A549 (cell line): ENCODE measurements around the gene RCVRN. TPM values are rescaled to one million over a fixed set of nuclear protein-coding genes. Genes with fewer than 3 reads are reported as not detected.
A peak's percentile ranks its signal among the peaks of the same experiment; 100 is the strongest.

ENCODE experiments used
- ATAC-seq, 2 experiments: fragments of 200-7000 bp in 1 of 2; fragments of >200 bp in 1 of 2; cut with Nextera tagmentation in 1 of 2; cut with Tn5 transposase in 1 of 2; 3 replicates each; pipeline versions ENCODE4 v1.8.0 to v1.9.1; 2018 to 2020; ENCODE audit warnings: mild to moderate bottlenecking in 1 of 2, moderate library complexity in 1 of 2
- CTCF ChIA-PET: fragments of 300-600 bp; sonication (Branson Sonifier 250); formaldehyde crosslinking; extraction: SDS; loops from one replicate; lab custom pipeline; 2021; ENCODE audit warnings: antibody characterized with exemption, inconsistent platforms; lab: Yijun Ruan, JAX
- POLR2A ChIA-PET: fragments of 350-600 bp; formaldehyde crosslinking; extraction: SDS; loops from one replicate; lab custom pipeline; 2021; ENCODE audit warnings: antibody characterized with exemption, inconsistent platforms; lab: Yijun Ruan, JAX
- DNase-seq, 2 experiments: peaks; one replicate each; pipeline versions ENCODE4 v3.0.0 to v3.0.0-alpha.2; 2011 to 2016; ENCODE audit warnings: low read depth in 1 of 2, low spot score in 1 of 2
- FAIRE-seq: peaks from 2 replicates; lab custom pipeline; 2011; peaks lifted over from hg19 to GRCh38; lab: Jason Lieb, UNC
- H3K27ac ChIP-seq, 2 experiments: fragments of >200 bp; sonication (Bioruptor Twin); formaldehyde crosslinking; 3 replicates each; pipeline ENCODE4 v1.5.1; 2016 to 2017
- H3K4me1 ChIP-seq: fragments of >200 bp; sonication (Bioruptor Twin); formaldehyde crosslinking; 3 replicates; pipeline ENCODE4 v1.6.1; 2016
- H3K4me2 ChIP-seq: fragments of >200 bp; sonication (Bioruptor Twin); formaldehyde crosslinking; 3 replicates; pipeline ENCODE4 v1.6.1; 2016
- H3K4me3 ChIP-seq: fragments of >200 bp; sonication (Bioruptor Twin); formaldehyde crosslinking; 3 replicates; pipeline ENCODE4 v1.5.1; 2016
- H3K9me3 ChIP-seq: fragments of >200 bp; sonication (Bioruptor Twin); formaldehyde crosslinking; 3 replicates; pipeline ENCODE4 v1.6.1; 2016
- ATOH8 ChIP-seq: fragments of 250-450 bp; sonication (Bioruptor Pico); IDR thresholded peaks from 2 replicates; pipeline ENCODE4 v1.5.0; 2020; ENCODE audit warnings: low read depth, mild to moderate bottlenecking, moderate library complexity
- CBX2 ChIP-seq: fragments of 200-600 bp; sonication (generic); IDR thresholded peaks from 2 replicates; pipeline ENCODE4 v1.6.1; 2016; ENCODE audit warnings: low read depth, mild to moderate bottlenecking, borderline replicate concordance
- CBX8 ChIP-seq: fragments of 200-600 bp; sonication (generic); IDR thresholded peaks from 2 replicates; pipeline ENCODE4 v1.6.1; 2016
- CEBPB ChIP-seq, 2 experiments: fragments of >200 bp in 1 of 2; sonication (Bioruptor Twin) in 1 of 2; formaldehyde crosslinking in 1 of 2; IDR thresholded peaks; 2 replicates each; pipeline ENCODE4 v1.6.1; 2012 to 2016
- EHMT2 ChIP-seq: fragments of 200-600 bp; sonication (generic); IDR thresholded peaks from 2 replicates; pipeline ENCODE4 v1.6.1; 2016; ENCODE audit warnings: antibody characterized with exemption, low read depth, mild to moderate bottlenecking, moderate library complexity
- FOSL2 ChIP-seq, 2 experiments: fragments of 450-650 bp in 1 of 2; fragments of >200 bp in 1 of 2; sonication (Bioruptor Twin) in 1 of 2; formaldehyde crosslinking; IDR thresholded peaks; 2 replicates each; pipeline versions ENCODE4 v1.5.0 to v1.6.1; 2016 to 2020; ENCODE audit warnings: mild to moderate bottlenecking in 1 of 2, moderate library complexity in 1 of 2
- HDAC2 ChIP-seq: fragments of 200-600 bp; sonication (generic); IDR thresholded peaks from 2 replicates; pipeline ENCODE4 v1.6.1; 2016
- HES2 ChIP-seq: fragments of >200 bp; sonication (Bioruptor Twin); formaldehyde crosslinking; IDR thresholded peaks from 2 replicates; pipeline ENCODE4 v1.6.1; 2016
- HEYL ChIP-seq: fragments of 250-450 bp; sonication (Bioruptor Pico); IDR thresholded peaks from 2 replicates; pipeline ENCODE4 v1.8.0; 2021; ENCODE audit warnings: mild to moderate bottlenecking, moderate library complexity
- HOXB13 ChIP-seq: fragments of 250-450 bp; sonication (Bioruptor Pico); IDR thresholded peaks from 2 replicates; pipeline ENCODE4 v1.5.0; 2020; ENCODE audit warnings: low read depth, mild to moderate bottlenecking, moderate library complexity
- HOXB5 ChIP-seq: fragments of 250-450 bp; sonication (Bioruptor Pico); IDR thresholded peaks from 2 replicates; pipeline ENCODE4 v1.5.0; 2020; ENCODE audit warnings: mild to moderate bottlenecking, moderate library complexity
- JUNB ChIP-seq: fragments of >200 bp; sonication (Bioruptor Twin); formaldehyde crosslinking; IDR thresholded peaks from 2 replicates; pipeline ENCODE4 v1.6.1; 2016
- MAFK ChIP-seq: fragments of 450-650 bp; IDR thresholded peaks from 2 replicates; pipeline ENCODE4 v1.6.1; 2014; ENCODE audit not compliant: partially characterized antibody
- MAX ChIP-seq: IDR thresholded peaks from 2 replicates; pipeline ENCODE4 v1.6.1; 2012
- MAZ ChIP-seq: fragments of 150-350 bp; IDR thresholded peaks from 2 replicates; pipeline ENCODE4 v1.6.1; 2014; ENCODE audit warnings: antibody characterized with exemption, low read depth, low read length, borderline replicate concordance
- PHF8 ChIP-seq: fragments of 200-600 bp; sonication (generic); IDR thresholded peaks from 2 replicates; pipeline ENCODE4 v1.6.1; 2016; ENCODE audit warnings: low read depth, mild to moderate bottlenecking, antibody characterized with exemption, moderate library complexity, borderline replicate concordance
- RAD21 ChIP-seq, 2 experiments: fragments of >200 bp in 1 of 2; sonication (Bioruptor Twin) in 1 of 2; formaldehyde crosslinking in 1 of 2; IDR thresholded peaks in 1 of 2; conservative IDR thresholded peaks in 1 of 2; 2 replicates in 1 of 2; 3 replicates in 1 of 2; pipeline ENCODE4 v1.6.1; 2012 to 2018; ENCODE audit warnings: inconsistent platforms in 1 of 2
- RFX5 ChIP-seq: fragments of 450-650 bp; IDR thresholded peaks from 2 replicates; pipeline ENCODE4 v1.7.1; 2014; ENCODE audit warnings: antibody characterized with exemption, mild to moderate bottlenecking, moderate library complexity
- SMC3 ChIP-seq: fragments of >200 bp; sonication (Bioruptor Twin); formaldehyde crosslinking; IDR thresholded peaks from 3 replicates; pipeline ENCODE4 v1.6.1; 2018; ENCODE audit warnings: inconsistent platforms
- SREBF2 ChIP-seq: fragments of 450-650 bp; IDR thresholded peaks from 2 replicates; pipeline ENCODE4 v1.6.1; 2014; ENCODE audit warnings: mild to moderate bottlenecking, moderate library complexity
- WGBS: methylation state at CpG from one replicate; pipeline ENCODE4 v1.1.6; 2017; ENCODE audit errors: missing lambda C conversion rate; 5-methylcytosine and 5-hydroxymethylcytosine counted together
- polyA plus RNA-seq, 4 experiments: library from polyadenylated mRNA; depleted of rRNA in 3 of 4; stranded (reverse); fragments of >200 nt; fragmentation: RNase III in 1 of 4; extraction: RNeasy Plus Mini Kit Qiagen cat#74134 plus additional on column Dnase treatment in 1 of 4; gene quantifications; 2 replicates in 3 of 4; 3 replicates in 1 of 4; pipeline ENCODE4 v1.2.3, GENCODE V29; 2011 to 2017

The RCVRN gene
- polyA plus RNA-seq, 2 of the 4 experiments (the other 2 are of a cell fraction), result not detected

GRCh38 chr17:9862949-9863348, 42.1 kb downstream of the RCVRN start:
- TF ChIP-seq HES2 (no peak), HOXB5 (CRISPR knock-in tag) (no peak), PHF8 (no peak), SMC3 (no peak), ATOH8 (CRISPR knock-in tag) (no peak), CEBPB (IDR thresholded peaks at IDR 0.05) (no peak)
- ATAC-seq (0 out of 6 replicates have a peak, but pooled peaks of 1 of the 2 experiments have one; percentile 31), DNase-seq (no peak), FAIRE-seq (no peak)
- Histone ChIP-seq H3K9me3 (peaks cover 38% of the 10 kb centered on the region), H3K4me2 (no peak overlapping the region), H3K4me3 (no peak overlapping the region), H3K27ac (no peak overlapping the region), H3K4me1 (peaks cover 12% of the 10 kb centered on the region; the same call in 1 of the 3 replicates)
- POLR2A ChIA-PET, result no interaction called here
- 67% methylated on average over 4 of the region's 4 CpGs for WGBS
- CTCF ChIA-PET, result interaction anchor here (1.2 to 1.4 kb wide), 3 partner anchors 21 to 64 kb away, joined by 3 to 4 read pairs (median 4); no protein-coding TSS in a partner anchor

GRCh38 chr17:9862220-9862619, 42.9 kb downstream of the RCVRN start:
- Histone ChIP-seq H3K4me2 (no peak overlapping the region), H3K4me3 (no peak overlapping the region), H3K4me1 (peaks cover 6% of the 10 kb centered on the region; the same call in 1 of the 3 replicates), H3K27ac (peak overlapping the region in 1 of 2 experiments; percentile 27; a peak in 1 of 6 replicates), H3K9me3 (peaks cover 45% of the 10 kb centered on the region)
- WGBS, result 85% methylated on average over 1 of the region's 1 CpG
- peak; percentile 94 for FAIRE-seq
- no peak for TF ChIP-seq HOXB5 (CRISPR knock-in tag)
- 0 out of 5 replicates have a peak, but pooled peaks of 1 of the 2 experiments have one; percentile 5 for TF ChIP-seq RAD21 (conservative IDR thresholded peaks at IDR 0.05 in 1 of 2, IDR thresholded peaks at IDR 0.05 in 1 of 2)
- CTCF ChIA-PET, result interaction anchor here (1.0 to 1.4 kb wide), 4 partner anchors 21 to 64 kb away, joined by 3 to 4 read pairs (median 4); no protein-coding TSS in a partner anchor
- DNase-seq, result peak in 1 of 2 experiments; percentile 24
- POLR2A ChIA-PET, result no interaction called here
- peak; percentile 65 to 71; a peak in 4 of 6 replicates for ATAC-seq

GRCh38 chr17:9860851-9861250, 44.2 kb downstream of the RCVRN start:
- no peak for TF ChIP-seq CEBPB (IDR thresholded peaks at IDR 0.05)
- TF ChIP-seq CBX8, result no peak
- TF ChIP-seq FOSL2 (IDR thresholded peaks at IDR 0.05), result no peak
- no peak for TF ChIP-seq FOSL2 (CRISPR knock-in tag; IDR thresholded peaks at IDR 0.05)
- no peak for TF ChIP-seq MAZ
- TF ChIP-seq SREBF2, result no peak
- TF ChIP-seq MAX, result no peak
- no peak for TF ChIP-seq HOXB13 (CRISPR knock-in tag)
- no peak for TF ChIP-seq HEYL (CRISPR knock-in tag)
- TF ChIP-seq RFX5, result no peak
- TF ChIP-seq MAFK, result no peak
- TF ChIP-seq HDAC2, result no peak
- TF ChIP-seq SMC3, result no peak
- no peak for TF ChIP-seq CBX2
- no peak for TF ChIP-seq EHMT2
- no peak for TF ChIP-seq JUNB
- no peak for TF ChIP-seq ATOH8 (CRISPR knock-in tag)
- CTCF ChIA-PET, result interaction anchor here (0.6 to 1.4 kb wide), 4 partner anchors 12 to 64 kb away, joined by 3 to 5 read pairs (median 4); no protein-coding TSS in a partner anchor
- POLR2A ChIA-PET, result no interaction called here
- Histone ChIP-seq H3K9me3 (peaks cover 45% of the 10 kb centered on the region), H3K27ac (no peak overlapping the region), H3K4me2 (no peak overlapping the region), H3K4me1 (0 out of 3 replicates have a peak, but pooled peaks cover 4% of the 10 kb centered on the region), H3K4me3 (no peak overlapping the region)
- DNase-seq (no peak), ATAC-seq (no peak), FAIRE-seq (no peak)
- 79% methylated on average over 7 of the region's 7 CpGs for WGBS
